Mucosa of descending colon (tissue), 3 donors: ENCODE data around the gene DNAJC21. TPM values are rescaled to one million over a fixed set of nuclear protein-coding genes. Genes with fewer than 3 reads are reported as not detected.

Source experiments
- ATAC-seq: fragments of 200-7000 bp; cut with Tn5 transposase; one replicate; pipeline ENCODE4 v1.9.1; 2020; ENCODE audit warnings: mild to moderate bottlenecking, moderate library complexity
- DNase-seq, 3 donors: peaks; one replicate each; pipeline ENCODE4 v3.0.0-alpha.2; 2020
- H3K36me3 ChIP-seq: fragments of 200-600 bp; one replicate; pipeline ENCODE4 v1.8.0; 2021; ENCODE audit warnings: low read depth, mild to moderate bottlenecking
- H3K4me1 ChIP-seq: fragments of 200-600 bp; one replicate; pipeline ENCODE4 v1.8.0; 2021; ENCODE audit warnings: low read depth, mild to moderate bottlenecking
- H3K4me3 ChIP-seq: fragments of 200-600 bp; one replicate; pipeline ENCODE4 v1.8.0; 2021; ENCODE audit warnings: mild to moderate bottlenecking
- H3K9me3 ChIP-seq: fragments of 200-600 bp; one replicate; pipeline ENCODE4 v1.8.0; 2021; ENCODE audit warnings: mild to moderate bottlenecking
- CTCF ChIP-seq: fragments of 200-600 bp; IDR thresholded peaks from one replicate; pipeline ENCODE4 v1.8.0; 2022; ENCODE audit warnings: antibody characterized with exemption, mild to moderate bottlenecking
- intact Hi-C, 2 donors: fragments of 100-400 bp; cut with DNase I in 1 of 2; cut with micrococcal nuclease in 1 of 2; formaldehyde crosslinking; loops; one replicate each; pipeline versions ENCODE4 v1.11.0 to v1.11.1; 2022; cut with DNase I, micrococcal nuclease
- total RNA-seq, 3 donors: library from RNA; stranded (reverse); fragmentation: NEBNext Ultra II Directional in 2 of 3; extraction: Animal tissue kit (Norgen Biotek cat#: 25700) in 2 of 3; gene quantifications; one replicate each; pipeline versions ENCODE4 v1.2.1 to v1.2.4, GENCODE V29; 2021 to 2023
- donor health status: DM: no; HTN: no; CAD: no; lungs with moderate emphysema.
- donor health status: DM: no; HTN: no; CAD: no.
- donor health status: DM: no; HTN: yes; CAD: no.

DNAJC21 gene
- total RNA-seq, 3 donors from 2014 or later: 37.1 to 53.6 (median 40.1) TPM

DNA sequence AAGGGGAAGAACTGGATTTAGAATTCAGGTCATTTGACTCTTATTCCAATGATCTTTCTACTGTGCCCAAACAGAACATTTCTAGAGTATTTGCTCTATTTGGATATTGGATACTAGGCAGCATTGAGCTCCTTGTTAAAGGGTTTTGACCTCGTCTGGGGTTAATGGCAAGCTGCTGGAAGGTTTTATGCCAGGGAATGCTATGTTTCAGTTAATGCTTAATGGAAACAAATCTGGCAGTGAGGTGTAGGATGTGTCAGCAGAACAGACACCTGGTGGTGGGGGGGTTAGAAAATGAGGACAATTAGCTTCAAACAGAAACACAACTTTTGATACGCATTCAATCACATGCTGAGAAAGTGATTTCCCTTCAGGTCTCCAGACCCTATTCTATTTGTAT is 66.9 kb downstream of the DNAJC21 start:
- intact Hi-C loops: no loop called here
- no peak for ATAC-seq
- no peaks in the 10 kb centered on the region for H3K4me1 ChIP-seq
- DNase-seq: no peak
- no peak overlapping the region for H3K4me3 ChIP-seq
- H3K9me3 ChIP-seq: no peaks in the 10 kb centered on the region
- TF ChIP-seq CTCF: no peak
- no peaks in the 10 kb centered on the region for H3K36me3 ChIP-seq

- Histone ChIP-seq H3K9me3 (no peaks in the 10 kb centered on the region), H3K4me3 (no peak overlapping the region), H3K36me3 (no peaks in the 10 kb centered on the region), H3K4me1 (no peaks in the 10 kb centered on the region)
- no peak for TF ChIP-seq CTCF
- ATAC-seq (no peak), DNase-seq (no peak)
- intact Hi-C loops: no loop called here
These were observed 68.9 kb downstream of the DNAJC21 start for GRCh38 chr5:34998058-34998789.

GRCh38 chr5:35001842-35002241 is 72.5 kb downstream of the DNAJC21 start:
- DNase-seq: no peak
- Histone ChIP-seq H3K9me3 (no peaks in the 10 kb centered on the region), H3K4me1 (no peaks in the 10 kb centered on the region), H3K4me3 (no peak overlapping the region), H3K36me3 (no peaks in the 10 kb centered on the region)
- no peak for ATAC-seq
- intact Hi-C loops: loop anchor here in 1 of 2 donors (10.0 kb wide), 1 partner anchor 527 kb away; no protein-coding TSS in a partner anchor
- TF ChIP-seq CTCF: no peak

GRCh38 chr5:35002459-35002858 is 73.1 kb downstream of the DNAJC21 start:
- no peak overlapping the region for H3K4me3 ChIP-seq
- intact Hi-C loops: loop anchor here in 1 of 2 donors (10.0 kb wide), 1 partner anchor 528 kb away; no protein-coding TSS in a partner anchor

More at GRCh38 chr5:35002459-35002858, 73.1 kb downstream of the DNAJC21 start:
- DNase-seq: no peak
- no peak for ATAC-seq
- no peaks in the 10 kb centered on the region for H3K9me3 ChIP-seq
- H3K36me3 ChIP-seq: no peaks in the 10 kb centered on the region
- H3K4me1 ChIP-seq: no peaks in the 10 kb centered on the region
- TF ChIP-seq CTCF: no peak
